Stimulated activated CD8-positive, alpha-beta memory T cell treated with anti-CD3 and anti-CD28 coated beads, Interleukin-4, amount 100 ng/mL, for 24 hours (primary cell): ENCODE measurements around the gene STK33.
"Not testable (repeated sequence)": the region's sequence is repeated elsewhere in the genome, so short reads cannot be mapped to it uniquely, and the experiment has no call there.

Experiments used
- DNase-seq: peaks from one replicate; pipeline ENCODE4 v3.0.0-alpha.2; 2020; ENCODE audit warnings: low read depth

STK33 gene

GRCh38 chr11:8543278-8543677 lies 50.8 kb downstream of the STK33 start:
- no peak for DNase-seq

- DNase-seq, result no peak
Observed at GRCh38 chr11:8541448-8541847, 52.6 kb downstream of the STK33 start.

GRCh38 chr11:8533332-8533731 lies 60.7 kb downstream of the STK33 start:
- no peak for DNase-seq

- no peak for DNase-seq
Observed at GRCh38 chr11:8532475-8532874, 61.6 kb downstream of the STK33 start.

- DNase-seq, result no peak
Observed at GRCh38 chr11:8531982-8532381, 62.0 kb downstream of the STK33 start.

- DNase-seq, result no peak
Observed at GRCh38 chr11:8531312-8531711, 62.7 kb downstream of the STK33 start.

GRCh38 chr11:8527939-8528338 lies 66.1 kb downstream of the STK33 start:
- DNase-seq, result no peak

GRCh38 chr11:8523396-8523795 lies 70.6 kb downstream of the STK33 start:
- DNase-seq, result no peak

- DNase-seq, result no peak
Observed at GRCh38 chr11:8512547-8512946, 81.5 kb downstream of the STK33 start.

GRCh38 chr11:8503910-8504364 lies 90.1 kb downstream of the STK33 start:
- no peak for DNase-seq

- no peak for DNase-seq
Observed at GRCh38 chr11:8501836-8502235, 92.2 kb downstream of the STK33 start.

GRCh38 chr11:8488395-8488794 lies 105.6 kb downstream of the STK33 start:
- DNase-seq, result no peak

GRCh38 chr11:8487261-8487660 lies 106.8 kb downstream of the STK33 start:
- DNase-seq, result no peak

GRCh38 chr11:8484251-8484650 lies 109.8 kb downstream of the STK33 start:
- no peak for DNase-seq

- no peak for DNase-seq
Observed at GRCh38 chr11:8480858-8481257, 113.2 kb downstream of the STK33 start.

- no peak for DNase-seq
Observed at GRCh38 chr11:8477680-8478079, 116.3 kb downstream of the STK33 start.

GRCh38 chr11:8477151-8477550 lies 116.9 kb downstream of the STK33 start:
- no peak for DNase-seq

GRCh38 chr11:8467806-8468205 lies 126.2 kb downstream of the STK33 start:
- not testable (repeated sequence) for DNase-seq

GRCh38 chr11:8467356-8467755 lies 126.7 kb downstream of the STK33 start:
- DNase-seq, result not testable (repeated sequence)

GRCh38 chr11:8466884-8467283 lies 127.1 kb downstream of the STK33 start:
- not testable (repeated sequence) for DNase-seq

GRCh38 chr11:8459711-8460399 lies 134.2 kb downstream of the STK33 start:
- DNase-seq, result no peak

- DNase-seq, result no peak
Observed at GRCh38 chr11:8442301-8442700, 151.7 kb downstream of the STK33 start.

GRCh38 chr11:8440649-8441048 lies 153.4 kb downstream of the STK33 start:
- no peak for DNase-seq

GRCh38 chr11:8429483-8429882 lies 164.5 kb downstream of the STK33 start:
- no peak for DNase-seq
